ENCODE data around the gene POLR1A.

DNA sequence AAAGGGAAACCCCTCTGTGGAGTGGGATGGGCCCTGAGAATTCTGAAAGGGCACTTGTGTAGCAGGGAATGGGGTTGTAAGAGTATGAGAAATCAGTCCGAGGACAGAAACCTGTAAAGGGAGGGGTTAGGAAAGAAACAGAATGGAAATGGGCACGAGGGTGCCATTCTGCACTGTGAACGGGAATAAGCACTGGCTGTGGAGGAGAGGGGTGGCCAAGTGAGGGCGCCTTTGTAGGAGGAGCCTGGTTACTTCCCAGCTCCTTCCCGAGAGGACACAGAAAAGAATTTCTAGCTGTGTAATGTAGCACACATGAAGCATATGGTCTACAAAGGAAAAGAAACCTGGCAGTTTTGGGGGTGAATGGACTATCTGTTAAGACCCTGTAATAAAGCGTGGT, 53.4 kb downstream of the POLR1A start:
- TF ChIP-seq TCF7L2 (IDR thresholded peaks at IDR 0.05; ENCODE audit: low read depth, low read length) (no peak), TARDBP (CRISPR knock-in tag; IDR thresholded peaks at IDR 0.05) (no peak), FIP1L1 (IDR thresholded peaks at IDR 0.05; ENCODE audit: borderline replicate concordance, insufficient read depth, low read depth, low read length) (no peak), FOXM1 (CRISPR knock-in tag; IDR thresholded peaks at IDR 0.05) (no peak), RARA (CRISPR knock-in tag; IDR thresholded peaks at IDR 0.05) (no peak)
- TF ChIP-seq, protein P1, sequence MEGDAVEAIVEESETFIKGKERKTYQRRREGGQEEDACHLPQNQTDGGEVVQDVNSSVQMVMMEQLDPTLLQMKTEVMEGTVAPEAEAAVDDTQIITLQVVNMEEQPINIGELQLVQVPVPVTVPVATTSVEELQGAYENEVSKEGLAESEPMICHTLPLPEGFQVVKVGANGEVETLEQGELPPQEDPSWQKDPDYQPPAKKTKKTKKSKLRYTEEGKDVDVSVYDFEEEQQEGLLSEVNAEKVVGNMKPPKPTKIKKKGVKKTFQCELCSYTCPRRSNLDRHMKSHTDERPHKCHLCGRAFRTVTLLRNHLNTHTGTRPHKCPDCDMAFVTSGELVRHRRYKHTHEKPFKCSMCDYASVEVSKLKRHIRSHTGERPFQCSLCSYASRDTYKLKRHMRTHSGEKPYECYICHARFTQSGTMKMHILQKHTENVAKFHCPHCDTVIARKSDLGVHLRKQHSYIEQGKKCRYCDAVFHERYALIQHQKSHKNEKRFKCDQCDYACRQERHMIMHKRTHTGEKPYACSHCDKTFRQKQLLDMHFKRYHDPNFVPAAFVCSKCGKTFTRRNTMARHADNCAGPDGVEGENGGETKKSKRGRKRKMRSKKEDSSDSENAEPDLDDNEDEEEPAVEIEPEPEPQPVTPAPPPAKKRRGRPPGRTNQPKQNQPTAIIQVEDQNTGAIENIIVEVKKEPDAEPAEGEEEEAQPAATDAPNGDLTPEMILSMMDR (CRISPR knock-in tag; IDR thresholded peaks at IDR 0.05), result no peak
